ENCODE measurements around the gene MMP15.

DNA sequence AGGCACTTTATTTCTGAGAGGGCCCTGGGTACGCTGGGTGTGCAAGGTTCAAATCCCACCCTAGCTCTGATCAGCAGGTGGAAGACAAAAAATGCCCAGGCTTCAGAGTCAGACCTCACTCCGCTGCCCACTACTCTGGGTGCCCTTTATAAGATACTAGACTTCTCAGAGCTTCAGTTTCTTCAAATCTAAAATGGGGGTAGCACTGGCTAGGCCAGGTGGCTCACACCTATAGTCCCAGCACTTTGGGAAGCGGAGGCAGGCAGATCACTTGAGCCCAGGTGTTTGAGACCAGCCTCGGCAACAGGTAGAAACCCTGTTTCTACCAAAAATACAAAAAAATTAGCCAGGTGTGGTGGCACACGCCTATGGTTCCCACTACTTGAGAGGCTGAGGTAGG, 22.6 kb upstream of the MMP15 start:
- TF ChIP-seq, protein P1, sequence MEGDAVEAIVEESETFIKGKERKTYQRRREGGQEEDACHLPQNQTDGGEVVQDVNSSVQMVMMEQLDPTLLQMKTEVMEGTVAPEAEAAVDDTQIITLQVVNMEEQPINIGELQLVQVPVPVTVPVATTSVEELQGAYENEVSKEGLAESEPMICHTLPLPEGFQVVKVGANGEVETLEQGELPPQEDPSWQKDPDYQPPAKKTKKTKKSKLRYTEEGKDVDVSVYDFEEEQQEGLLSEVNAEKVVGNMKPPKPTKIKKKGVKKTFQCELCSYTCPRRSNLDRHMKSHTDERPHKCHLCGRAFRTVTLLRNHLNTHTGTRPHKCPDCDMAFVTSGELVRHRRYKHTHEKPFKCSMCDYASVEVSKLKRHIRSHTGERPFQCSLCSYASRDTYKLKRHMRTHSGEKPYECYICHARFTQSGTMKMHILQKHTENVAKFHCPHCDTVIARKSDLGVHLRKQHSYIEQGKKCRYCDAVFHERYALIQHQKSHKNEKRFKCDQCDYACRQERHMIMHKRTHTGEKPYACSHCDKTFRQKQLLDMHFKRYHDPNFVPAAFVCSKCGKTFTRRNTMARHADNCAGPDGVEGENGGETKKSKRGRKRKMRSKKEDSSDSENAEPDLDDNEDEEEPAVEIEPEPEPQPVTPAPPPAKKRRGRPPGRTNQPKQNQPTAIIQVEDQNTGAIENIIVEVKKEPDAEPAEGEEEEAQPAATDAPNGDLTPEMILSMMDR (IDR thresholded peaks at IDR 0.05), result no peak
- no peak for TF ChIP-seq POLR2A (IDR thresholded peaks at IDR 0.05)
